ENCODE data around the gene ACTR1B.
"Not testable (repeated sequence)": the region's sequence is repeated elsewhere in the genome, so short reads cannot be mapped to it uniquely, and the experiment has no call there.

Gene ACTR1B

GRCh38 chr2:97663962-97664635 lies at the start of gene ACTR1B:
TSS of gene ACTR1B (minus strand) at chr2:97664044. CDS start at chr2:97663890, 154 bp downstream.
- DNase-seq (ENCODE audit: low read depth): peak; percentile 97

GRCh38 chr2:97712693-97713295 lies 49.0 kb upstream of the ACTR1B start:
- DNase-seq (ENCODE audit: low read depth): peak; percentile 55

- DNase-seq (ENCODE audit: low read depth): not testable (repeated sequence)
Observed at GRCh38 chr2:97712175-97712574, 48.3 kb upstream of the ACTR1B start.

GRCh38 chr2:97711394-97711711 lies 47.5 kb upstream of the ACTR1B start:
- no peak for DNase-seq (ENCODE audit: low read depth)

GRCh38 chr2:97708608-97709007 lies 44.8 kb upstream of the ACTR1B start:
- no peak for DNase-seq (ENCODE audit: low read depth)

GRCh38 chr2:97708048-97708380 lies 44.2 kb upstream of the ACTR1B start:
- DNase-seq (ENCODE audit: low read depth): no peak

- DNase-seq (ENCODE audit: low read depth): no peak
Observed at GRCh38 chr2:97707362-97708047, 43.7 kb upstream of the ACTR1B start.

GRCh38 chr2:97706708-97707345 lies 43.0 kb upstream of the ACTR1B start:
- DNase-seq (ENCODE audit: low read depth): no peak

- DNase-seq (ENCODE audit: low read depth): no peak
Observed at GRCh38 chr2:97706112-97706511, 42.3 kb upstream of the ACTR1B start.

- no peak for DNase-seq (ENCODE audit: low read depth)
Observed at GRCh38 chr2:97704989-97705388, 41.1 kb upstream of the ACTR1B start.

GRCh38 chr2:97703741-97704140 lies 39.9 kb upstream of the ACTR1B start:
- no peak for DNase-seq (ENCODE audit: low read depth)

- no peak for DNase-seq (ENCODE audit: low read depth)
Observed at GRCh38 chr2:97702731-97703470, 39.1 kb upstream of the ACTR1B start.

- DNase-seq (ENCODE audit: low read depth): no peak
Observed at GRCh38 chr2:97701851-97702465, 38.1 kb upstream of the ACTR1B start.

- DNase-seq (ENCODE audit: low read depth): no peak
Observed at GRCh38 chr2:97701186-97701585, 37.3 kb upstream of the ACTR1B start.

- peak; percentile 50 for DNase-seq (ENCODE audit: low read depth)
Observed at GRCh38 chr2:97699765-97700444, 36.1 kb upstream of the ACTR1B start.

- DNase-seq (ENCODE audit: low read depth): no peak
Observed at GRCh38 chr2:97698530-97698929, 34.7 kb upstream of the ACTR1B start.

- DNase-seq (ENCODE audit: low read depth): peak; percentile 83
Observed at GRCh38 chr2:97697252-97698235, 33.7 kb upstream of the ACTR1B start.

GRCh38 chr2:97695744-97696143 lies 31.9 kb upstream of the ACTR1B start:
- DNase-seq (ENCODE audit: low read depth): no peak

- no peak for DNase-seq (ENCODE audit: low read depth)
Observed at GRCh38 chr2:97693476-97693875, 29.6 kb upstream of the ACTR1B start.

- DNase-seq (ENCODE audit: low read depth): no peak
Observed at GRCh38 chr2:97691166-97691565, 27.3 kb upstream of the ACTR1B start.

Data from stimulated activated CD4-positive, alpha-beta T cell treated with anti-CD3 and anti-CD28 coated beads, Interleukin-2, amount 100 ng/mL, for 4 hours (primary cell).